ENCODE results near the gene ATP5PB.

Gene ATP5PB

GRCh38 chr1:111480674-111481073, 31.4 kb downstream of the ATP5PB start:
- DNase-seq, result no peak

GRCh38 chr1:111481387-111482221, 32.3 kb downstream of the ATP5PB start:
- no peaks in the 10 kb centered on the region for H3K36me3 ChIP-seq (replicated peaks; ENCODE audit: insufficient read depth, low read length)
- H3K4me1 ChIP-seq (ENCODE audit: low read length), result peaks cover 8% of the 10 kb centered on the region
- H4K20me1 ChIP-seq (ENCODE audit: insufficient read depth, low read length), result no peaks in the 10 kb centered on the region
- H3K9me2 ChIP-seq (replicated peaks; ENCODE audit: insufficient read depth, low read length), result no peaks in the 10 kb centered on the region
- peaks cover 33% of the 10 kb centered on the region for H3K27me3 ChIP-seq (replicated peaks; ENCODE audit: insufficient read depth, low read length)
- no peak overlapping the region for H2AFZ ChIP-seq (ENCODE audit: low read length)
- no peaks in the 10 kb centered on the region for H3F3A ChIP-seq (ENCODE audit: insufficient read depth, low read length)
- no peak overlapping the region for H3K4me2 ChIP-seq (ENCODE audit: low read depth, low read length)
- H3K79me2 ChIP-seq (ENCODE audit: low read length), result no peaks in the 10 kb centered on the region
- peak; percentile 20 for DNase-seq
- no peak overlapping the region for H3K4me3 ChIP-seq (ENCODE audit: low read length)
- TF ChIP-seq CTCF (IDR thresholded peaks at IDR 0.05; ENCODE audit: low read length) (peak; percentile 33), EZH2 (optimal IDR thresholded peaks at IDR 0.05; ENCODE audit: low read depth, low read length) (no peak)
- no peaks in the 10 kb centered on the region for H3K9me3 ChIP-seq (replicated peaks; ENCODE audit: insufficient read depth, low read length)
- H3K9ac ChIP-seq (ENCODE audit: low read length), result no peak overlapping the region
- H3K27ac ChIP-seq (ENCODE audit: low read length), result no peak overlapping the region

More at GRCh38 chr1:111480674-111481073, 31.4 kb downstream of the ATP5PB start:
- Histone ChIP-seq H3K27me3 (replicated peaks; ENCODE audit: insufficient read depth, low read length) (peaks cover 37% of the 10 kb centered on the region), H3K9me3 (replicated peaks; ENCODE audit: insufficient read depth, low read length) (no peaks in the 10 kb centered on the region), H3K4me2 (ENCODE audit: low read depth, low read length) (no peak overlapping the region), H3K9me2 (replicated peaks; ENCODE audit: insufficient read depth, low read length) (no peaks in the 10 kb centered on the region), H3K79me2 (ENCODE audit: low read length) (no peaks in the 10 kb centered on the region), H3K9ac (ENCODE audit: low read length) (no peak overlapping the region), H3K27ac (ENCODE audit: low read length) (no peak overlapping the region), H3K36me3 (replicated peaks; ENCODE audit: insufficient read depth, low read length) (no peaks in the 10 kb centered on the region), H2AFZ (ENCODE audit: low read length) (no peak overlapping the region), H3F3A (ENCODE audit: insufficient read depth, low read length) (no peaks in the 10 kb centered on the region), H3K4me1 (ENCODE audit: low read length) (peaks cover 14% of the 10 kb centered on the region), H3K4me3 (ENCODE audit: low read length) (no peak overlapping the region), H4K20me1 (ENCODE audit: insufficient read depth, low read length) (no peaks in the 10 kb centered on the region)
- TF ChIP-seq EZH2phosphoT487 (IDR thresholded peaks at IDR 0.05; ENCODE audit: low read length), result no peak
- TF ChIP-seq CTCF (IDR thresholded peaks at IDR 0.05; ENCODE audit: low read length), result no peak
- TF ChIP-seq EZH2 (optimal IDR thresholded peaks at IDR 0.05; ENCODE audit: low read depth, low read length), result no peak

DNA sequence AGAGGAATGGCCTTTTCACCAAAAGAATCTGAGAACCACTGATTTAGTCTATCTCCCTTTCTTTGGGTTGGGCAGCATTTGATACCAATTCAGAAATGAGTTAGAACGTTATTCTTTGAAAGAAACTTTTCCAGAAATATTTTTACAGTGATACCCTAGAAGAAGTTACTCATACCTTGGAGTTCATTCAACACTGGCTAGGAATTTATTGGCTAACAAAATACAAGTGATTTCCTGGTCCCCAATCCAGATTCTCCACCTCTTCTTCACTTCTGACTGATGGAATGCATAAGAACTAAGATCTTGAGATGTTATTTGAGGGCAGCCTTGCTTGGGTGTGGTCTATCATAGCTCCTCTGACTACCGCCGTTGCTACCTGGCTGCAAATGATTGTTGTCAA, 33.9 kb downstream of the ATP5PB start:
- H4K20me1 ChIP-seq (ENCODE audit: insufficient read depth, low read length), result no peaks in the 10 kb centered on the region
- H3K27ac ChIP-seq (ENCODE audit: low read length), result no peak overlapping the region
- H3K79me2 ChIP-seq (ENCODE audit: low read length), result no peaks in the 10 kb centered on the region
- no peaks in the 10 kb centered on the region for H3K36me3 ChIP-seq (replicated peaks; ENCODE audit: insufficient read depth, low read length)
- H3K9me2 ChIP-seq (replicated peaks; ENCODE audit: insufficient read depth, low read length), result no peaks in the 10 kb centered on the region
- no peaks in the 10 kb centered on the region for H3K9me3 ChIP-seq (replicated peaks; ENCODE audit: insufficient read depth, low read length)
- H3K4me3 ChIP-seq (ENCODE audit: low read length), result no peak overlapping the region
- no peak overlapping the region for H2AFZ ChIP-seq (ENCODE audit: low read length)
- peaks cover 26% of the 10 kb centered on the region for H3K27me3 ChIP-seq (replicated peaks; ENCODE audit: insufficient read depth, low read length)
- no peak for TF ChIP-seq CTCF (IDR thresholded peaks at IDR 0.05; ENCODE audit: low read length)
- no peak for TF ChIP-seq EZH2phosphoT487 (IDR thresholded peaks at IDR 0.05; ENCODE audit: low read length)
- TF ChIP-seq EZH2 (optimal IDR thresholded peaks at IDR 0.05; ENCODE audit: low read depth, low read length), result no peak
- no peaks in the 10 kb centered on the region for H3F3A ChIP-seq (ENCODE audit: insufficient read depth, low read length)
- H3K4me1 ChIP-seq (ENCODE audit: low read length), result no peaks in the 10 kb centered on the region
- no peak overlapping the region for H3K9ac ChIP-seq (ENCODE audit: low read length)
- DNase-seq, result no peak
- no peak overlapping the region for H3K4me2 ChIP-seq (ENCODE audit: low read depth, low read length)
